ENCODE results near the gene COASY. TPM values are rescaled to one million over a fixed set of nuclear protein-coding genes. Genes with fewer than 3 reads are reported as not detected.

The COASY gene
- total RNA-seq (2013): 24.0 TPM
- polyA plus RNA-seq (10 to 100 TPM; 52.6 to 63.8 (median 57.9) TPM), polyA minus RNA-seq (10.4 and 23.2 TPM in 2 replicates), total RNA-seq (5.2 to 15.8 (median 12.8) reads per million in 11 experiments)

- Histone ChIP-seq H3K4me3 (replicated peaks in 1 of 3; ENCODE audit: low read depth in 2 of 3, low read length in 3 of 3) (peak within 1 kb of the TSS; percentile 56 to 92 (median 91)), H3K9ac (ENCODE audit: insufficient read depth, low read length, poor library complexity, severe bottlenecking) (peak within 1 kb of the TSS; percentile 87), H3K4me2 (replicated peaks; ENCODE audit: extremely low read depth, low read length, poor library complexity, severe bottlenecking) (peak within 1 kb of the TSS; percentile 100), H3K36me3 (replicated peaks in 1 of 2; ENCODE audit: control insufficient read depth in 1 of 2, insufficient read depth in 2 of 2, low read length in 2 of 2) (peaks cover 19 to 27% of the 10 kb centered on the region in 2 donors), H3K9me3 (replicated peaks in 1 of 2; ENCODE audit: control insufficient read depth in 1 of 2, insufficient read depth in 1 of 2, low read length in 2 of 2) (no peaks in the 10 kb centered on the region), H3K27ac (ENCODE audit: low read depth in 1 of 2, low read length in 2 of 2) (peak within 1 kb of the TSS; percentile 88 to 92), H4K20me1 (ENCODE audit: insufficient read depth, low read length) (peaks cover 22% of the 10 kb centered on the region), H3K27me3 (ENCODE audit: control insufficient read depth in 2 of 2, insufficient read depth in 2 of 2, low read length in 2 of 2) (no peaks in the 10 kb centered on the region), H3K4me1 (ENCODE audit: control insufficient read depth in 1 of 2, insufficient read depth in 2 of 2, low read length in 2 of 2) (peaks cover 29 to 39% of the 10 kb centered on the region in 2 donors), H2AFZ (ENCODE audit: insufficient read depth, low read depth, low read length, poor library complexity, severe bottlenecking) (peak within 1 kb of the TSS; percentile 87), H3K79me2 (ENCODE audit: insufficient read depth, low read length) (peaks cover 32% of the 10 kb centered on the region)
- DNase-seq: peak; percentile 92 to 96 (median 94)
- intact Hi-C loops (cut with micrococcal nuclease): loop anchor here in 1 of 2 donors (1.0 to 2.0 kb wide), 2 partner anchors 15 to 174 kb away; partner anchors contain the start of genes PSMC3IP and STAT3
- Mint-ChIP-seq H3K4me3 (peak within 1 kb of the TSS; percentile 90 to 93), H3K4me1 (peaks cover 26% of the 10 kb centered on the region), H3K36me3 (peaks cover 21 to 26% of the 10 kb centered on the region in 2 donors), H3K27ac (peak within 1 kb of the TSS; percentile 91 to 97 (median 93)), H3K27me3 (ENCODE audit: low read depth in 3 of 3) (peaks cover 0 to 10% (median 0%) of the 10 kb centered on the region in 3 donors), H3K9me3 (peaks cover 0 to 3% (median 0%) of the 10 kb centered on the region in 7 donors)
- TF ChIP-seq, protein P1, sequence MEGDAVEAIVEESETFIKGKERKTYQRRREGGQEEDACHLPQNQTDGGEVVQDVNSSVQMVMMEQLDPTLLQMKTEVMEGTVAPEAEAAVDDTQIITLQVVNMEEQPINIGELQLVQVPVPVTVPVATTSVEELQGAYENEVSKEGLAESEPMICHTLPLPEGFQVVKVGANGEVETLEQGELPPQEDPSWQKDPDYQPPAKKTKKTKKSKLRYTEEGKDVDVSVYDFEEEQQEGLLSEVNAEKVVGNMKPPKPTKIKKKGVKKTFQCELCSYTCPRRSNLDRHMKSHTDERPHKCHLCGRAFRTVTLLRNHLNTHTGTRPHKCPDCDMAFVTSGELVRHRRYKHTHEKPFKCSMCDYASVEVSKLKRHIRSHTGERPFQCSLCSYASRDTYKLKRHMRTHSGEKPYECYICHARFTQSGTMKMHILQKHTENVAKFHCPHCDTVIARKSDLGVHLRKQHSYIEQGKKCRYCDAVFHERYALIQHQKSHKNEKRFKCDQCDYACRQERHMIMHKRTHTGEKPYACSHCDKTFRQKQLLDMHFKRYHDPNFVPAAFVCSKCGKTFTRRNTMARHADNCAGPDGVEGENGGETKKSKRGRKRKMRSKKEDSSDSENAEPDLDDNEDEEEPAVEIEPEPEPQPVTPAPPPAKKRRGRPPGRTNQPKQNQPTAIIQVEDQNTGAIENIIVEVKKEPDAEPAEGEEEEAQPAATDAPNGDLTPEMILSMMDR (IDR thresholded peaks at IDR 0.05): no peak
- 0% methylated on average over 26 of the region's 26 CpGs for WGBS (ENCODE audit: insufficient coverage)
Measured at GRCh38 chr17:42561897-42562387, at the start of gene COASY. COASY (plus strand) TSS chr17:42562148; CDS start chr17:42562623, 475 bp downstream.

DNA sequence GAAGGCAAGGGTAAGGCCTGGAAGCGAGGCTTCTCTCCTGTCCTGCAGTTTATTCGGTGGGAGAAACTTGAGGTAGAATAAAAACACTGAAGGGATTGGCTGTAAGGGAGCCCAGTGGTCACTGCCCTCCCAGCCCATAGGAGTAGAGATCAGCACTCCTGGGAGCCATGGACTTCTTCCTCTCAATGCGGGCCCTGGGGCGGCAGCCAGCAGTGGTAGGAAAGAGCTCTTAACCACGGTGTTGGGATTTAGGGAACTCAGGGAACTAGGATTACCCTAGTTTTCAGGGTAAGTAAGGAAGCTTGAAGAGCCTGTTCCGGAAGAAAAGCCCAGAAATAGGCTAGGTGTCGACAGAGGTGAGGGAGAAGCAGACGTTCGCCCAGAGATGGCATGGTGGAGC, 49.7 kb upstream of the COASY start:
- intact Hi-C loops (cut with micrococcal nuclease): loop anchor here in 1 of 2 donors (10.0 kb wide), 1 partner anchor 87 kb away; the partner anchor contains the start of gene CAVIN1
- H3K4me3 Mint-ChIP-seq: no peak overlapping the region
- H3K27ac Mint-ChIP-seq: no peak overlapping the region
- peaks cover 0 to 5% (median 1%) of the 10 kb centered on the region in 3 donors for H3K27me3 Mint-ChIP-seq (ENCODE audit: low read depth in 3 of 3)
- H2AFZ ChIP-seq (ENCODE audit: insufficient read depth, low read depth, low read length, poor library complexity, severe bottlenecking): no peak overlapping the region
- TF ChIP-seq, protein P1 (IDR thresholded peaks at IDR 0.05): no peak
- peaks cover 87 to 91% of the 10 kb centered on the region in 2 donors for H3K36me3 Mint-ChIP-seq
- peaks cover 46% of the 10 kb centered on the region for H4K20me1 ChIP-seq (ENCODE audit: insufficient read depth, low read length)
- no peaks in the 10 kb centered on the region for H3K27me3 ChIP-seq (ENCODE audit: control insufficient read depth in 2 of 2, insufficient read depth in 2 of 2, low read length in 2 of 2)
- no peak overlapping the region for H3K27ac ChIP-seq (ENCODE audit: low read depth in 1 of 2, low read length in 2 of 2)
- peaks cover 65 to 91% of the 10 kb centered on the region in 2 donors for H3K36me3 ChIP-seq (replicated peaks in 1 of 2; ENCODE audit: control insufficient read depth in 1 of 2, insufficient read depth in 2 of 2, low read length in 2 of 2)
- H3K4me1 ChIP-seq (ENCODE audit: control insufficient read depth in 1 of 2, insufficient read depth in 2 of 2, low read length in 2 of 2): peaks cover 4 to 7% of the 10 kb centered on the region in 2 donors
- H3K79me2 ChIP-seq (ENCODE audit: insufficient read depth, low read length): no peaks in the 10 kb centered on the region
- H3K9me3 ChIP-seq (replicated peaks in 1 of 2; ENCODE audit: control insufficient read depth in 1 of 2, insufficient read depth in 1 of 2, low read length in 2 of 2): no peaks in the 10 kb centered on the region
- H3K4me2 ChIP-seq (replicated peaks; ENCODE audit: extremely low read depth, low read length, poor library complexity, severe bottlenecking): no peak overlapping the region
- peaks cover 16% of the 10 kb centered on the region for H3K4me1 Mint-ChIP-seq
- H3K9me3 Mint-ChIP-seq: peaks cover 0 to 3% (median 0%) of the 10 kb centered on the region in 7 donors
- 95% methylated on average over 4 of the region's 9 CpGs for WGBS (ENCODE audit: insufficient coverage)
- H3K4me3 ChIP-seq (replicated peaks in 1 of 3; ENCODE audit: low read depth in 2 of 3, low read length in 3 of 3): no peak overlapping the region
- H3K9ac ChIP-seq (ENCODE audit: insufficient read depth, low read length, poor library complexity, severe bottlenecking): no peak overlapping the region
- DNase-seq: no peak
